PFSK-1 (cell line): ENCODE measurements around the gene TBC1D23.

Experiments used
- POLR2AphosphoS5 ChIP-seq: IDR thresholded peaks from 2 replicates; pipeline ENCODE4 v1.6.1; 2012; ENCODE audit warnings: low read depth, mild to moderate bottlenecking, control low read depth, low read length, moderate library complexity
- TAF1 ChIP-seq: IDR thresholded peaks from 2 replicates; pipeline ENCODE4 v1.6.1; 2012; ENCODE audit warnings: low read length, control low read depth, borderline replicate concordance; ENCODE audit not compliant: insufficient read depth

DNA sequence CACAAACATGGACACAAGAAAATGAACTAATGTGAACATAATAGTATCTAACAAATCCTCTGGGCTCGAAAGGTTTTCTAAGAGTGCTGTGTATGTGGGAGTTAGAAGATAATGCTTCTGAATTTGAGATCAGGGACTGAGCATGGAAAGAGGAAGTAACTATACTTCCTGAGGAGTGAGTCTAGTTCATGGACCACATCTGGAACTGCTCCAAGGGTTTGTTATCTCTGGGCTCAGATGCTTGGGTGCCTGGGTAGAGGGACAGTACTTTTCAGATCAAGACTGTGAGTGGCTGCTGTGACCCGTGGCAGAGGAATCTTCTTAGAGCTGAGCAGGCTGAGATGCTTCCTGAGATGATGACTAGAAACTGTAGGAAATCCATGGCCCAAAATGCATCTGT, 28.5 kb downstream of the TBC1D23 start:
- TF ChIP-seq TAF1: no peak
- TF ChIP-seq POLR2AphosphoS5: no peak
